GM12873 (cell line): ENCODE measurements around the gene LMF2.

ENCODE experiments used
- CTCF ChIP-seq: IDR thresholded peaks from 2 replicates; pipeline ENCODE4 v1.5.1; 2012; ENCODE audit warnings: low read depth, mild to moderate bottlenecking, moderate library complexity, low read length, control low read depth; ENCODE audit not compliant: insufficient read depth; ENCODE audit errors: missing control alignments

The LMF2 gene

DNA sequence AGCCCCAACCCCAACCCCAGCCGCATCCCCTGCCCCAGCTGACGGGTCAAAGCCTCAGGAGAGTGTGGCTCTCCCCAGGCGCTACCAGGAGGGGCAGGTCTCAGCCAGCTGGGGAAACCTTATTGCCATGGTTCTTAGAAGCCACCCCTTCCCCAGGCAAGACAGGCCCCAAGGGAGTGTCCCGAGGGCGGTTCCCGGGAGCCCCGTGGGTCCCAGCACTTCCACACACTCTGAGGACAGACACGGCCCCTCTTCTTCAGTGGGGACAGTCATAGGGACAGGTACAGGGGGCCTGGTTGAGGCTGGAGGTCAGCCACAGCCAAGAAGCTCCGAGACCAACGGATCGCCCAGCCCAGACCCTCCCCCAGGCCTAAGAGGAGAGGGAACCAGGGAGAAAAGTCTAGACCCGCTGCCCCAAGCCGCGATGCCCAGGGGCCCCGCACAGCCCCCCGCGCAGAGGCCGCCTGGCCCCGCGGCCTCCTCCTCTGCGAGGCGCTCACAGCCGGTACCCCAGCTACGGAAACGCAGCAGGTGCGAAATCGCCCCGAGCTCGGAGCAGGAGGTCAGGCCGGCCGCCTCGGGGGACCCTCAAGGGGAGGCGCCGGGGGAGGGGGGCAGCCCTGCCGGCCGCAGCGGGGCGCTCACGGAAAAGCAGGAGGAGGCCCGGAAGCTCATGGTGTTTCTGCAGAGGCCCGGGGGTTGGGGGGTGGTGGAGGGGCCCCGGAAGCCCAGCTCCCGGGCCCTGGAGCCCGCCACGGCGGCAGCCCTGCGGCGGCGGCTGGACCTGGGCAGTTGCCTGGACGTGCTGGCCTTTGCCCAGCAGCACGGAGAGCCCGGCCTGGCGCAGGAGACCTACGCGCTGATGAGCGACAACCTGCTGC is 40.8 kb upstream of the LMF2 start:
- TF ChIP-seq CTCF = no peak

DNA sequence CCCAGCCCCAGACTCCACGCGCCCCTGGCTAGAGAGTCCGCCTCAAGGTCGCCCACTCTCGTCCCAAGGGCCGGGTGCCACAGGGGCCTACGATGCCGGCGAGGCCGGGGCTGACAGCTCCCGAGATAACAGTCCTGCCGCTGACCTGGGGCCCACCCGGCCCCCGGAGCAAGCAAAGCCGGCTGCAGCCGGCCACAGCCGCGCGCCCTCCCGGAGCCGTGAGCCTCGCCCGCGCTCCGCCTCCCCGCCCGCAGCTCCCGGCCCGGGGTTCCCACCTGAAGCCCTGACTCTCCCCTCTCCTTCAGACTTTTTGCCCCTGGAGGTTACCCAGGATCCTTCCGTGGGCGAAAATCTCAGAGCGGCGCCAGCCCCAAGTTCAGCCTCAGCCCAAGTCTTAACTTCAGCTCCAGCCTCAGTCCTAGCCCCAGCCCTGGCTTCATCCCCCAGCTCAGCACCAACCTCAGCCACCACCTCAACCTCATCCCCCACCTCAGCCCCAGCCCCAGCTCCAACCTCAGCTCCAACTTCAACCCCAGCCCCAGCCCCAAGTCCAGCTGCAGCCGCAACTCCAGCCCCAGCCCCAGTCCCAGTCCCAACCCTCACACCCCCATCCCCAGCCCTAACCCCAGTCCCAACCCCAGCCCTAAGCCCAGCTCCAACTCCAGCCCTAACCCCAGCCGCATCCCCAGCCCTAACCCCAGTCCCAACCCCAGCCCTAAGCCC is 39.9 kb upstream of the LMF2 start:
- TF ChIP-seq CTCF = no peak

DNA sequence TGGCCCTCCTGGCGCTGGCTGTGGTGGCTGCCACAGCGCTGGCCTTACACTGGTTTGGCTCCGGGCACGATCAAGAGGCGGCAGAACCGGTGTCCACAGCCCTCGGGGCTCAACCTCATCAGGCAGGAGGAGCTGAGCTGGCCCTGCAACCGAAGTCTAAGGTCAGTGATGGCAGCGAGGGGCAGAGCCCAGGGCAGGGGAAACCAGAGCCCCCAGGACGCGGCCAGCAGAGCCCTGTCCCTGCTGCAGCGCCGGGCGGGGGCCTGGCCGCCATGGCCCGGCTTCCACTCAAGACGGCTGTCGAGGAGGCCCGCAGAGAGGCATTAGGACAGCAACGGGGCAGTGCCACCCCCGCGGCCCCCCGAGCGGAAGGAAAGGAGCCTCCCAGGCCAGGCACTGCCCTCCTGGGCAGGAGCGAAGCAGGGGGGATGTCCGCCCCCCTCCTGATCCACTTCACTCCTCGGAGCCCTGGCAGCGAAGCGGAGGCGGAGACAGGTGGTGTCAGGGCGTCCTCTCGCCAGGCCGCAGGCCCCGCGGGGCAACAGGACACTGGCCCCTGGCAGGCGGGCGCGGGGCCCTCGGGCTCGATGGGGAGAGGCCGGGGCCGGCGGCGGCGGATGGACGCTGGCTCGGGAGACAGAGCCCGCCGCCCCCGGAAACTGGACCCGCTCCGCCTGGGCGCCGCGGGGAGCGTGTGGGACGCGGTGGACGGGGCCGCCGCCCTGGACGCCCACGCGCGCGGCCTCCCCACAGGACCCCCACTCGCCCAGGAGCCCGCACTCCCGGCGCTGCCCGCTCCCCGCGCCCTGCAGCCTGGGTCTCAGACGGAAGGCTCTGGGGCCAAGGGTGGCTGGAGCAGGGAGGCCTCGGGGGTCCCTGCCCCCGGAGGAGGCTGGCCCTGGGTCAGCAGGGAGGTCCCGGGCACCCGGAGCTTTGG is 39.1 kb upstream of the LMF2 start:
- TF ChIP-seq CTCF = no peak

DNA sequence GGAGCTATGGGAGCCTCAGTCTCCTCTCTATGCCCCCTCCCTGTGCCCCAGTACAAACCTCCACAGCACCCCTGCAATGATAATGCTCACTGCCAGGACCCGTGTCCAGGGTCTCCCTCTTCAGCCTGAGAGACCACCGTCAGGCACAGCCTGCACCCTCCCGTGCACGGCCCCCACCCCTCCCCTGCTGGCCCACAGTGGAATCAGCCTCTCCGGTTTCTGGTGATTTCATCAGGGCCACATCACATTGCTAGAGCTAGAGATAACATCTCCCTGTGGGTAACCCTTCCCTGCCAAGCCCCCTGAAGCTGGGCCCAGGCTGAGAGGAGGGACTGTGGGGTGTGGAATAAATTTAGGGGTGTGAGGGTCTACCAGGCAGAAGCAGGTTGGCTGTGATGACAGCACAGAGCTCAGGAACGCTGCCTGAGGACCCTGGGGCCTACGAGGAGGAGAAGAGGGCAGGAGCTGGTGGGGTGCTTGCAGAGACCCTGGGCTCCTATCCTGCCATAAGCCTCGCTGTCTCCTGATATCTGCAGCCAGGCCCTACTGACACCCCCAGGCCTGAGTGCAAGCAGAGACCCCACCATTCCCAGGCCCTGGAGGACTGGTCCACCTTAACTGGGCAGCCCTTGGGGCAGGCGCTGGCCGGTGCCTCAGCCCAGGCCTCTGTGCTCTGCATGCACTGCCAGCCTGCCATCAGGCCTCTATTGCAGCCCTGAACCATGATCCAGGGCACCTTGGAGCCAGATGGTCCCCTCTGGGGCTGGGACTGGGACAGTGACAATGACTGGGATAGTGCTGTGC is 38.2 kb upstream of the LMF2 start, which contains the start of gene KLHDC7B:
KLHDC7B (plus strand) TSS at position 378 of the 804 bp plus-strand sequence; CDS start at position 723, 345 bp downstream.
- TF ChIP-seq CTCF = peak; percentile 34

GRCh38 chr22:50544746-50545253 is 37.3 kb upstream of the LMF2 start:
- no peak for TF ChIP-seq CTCF

DNA sequence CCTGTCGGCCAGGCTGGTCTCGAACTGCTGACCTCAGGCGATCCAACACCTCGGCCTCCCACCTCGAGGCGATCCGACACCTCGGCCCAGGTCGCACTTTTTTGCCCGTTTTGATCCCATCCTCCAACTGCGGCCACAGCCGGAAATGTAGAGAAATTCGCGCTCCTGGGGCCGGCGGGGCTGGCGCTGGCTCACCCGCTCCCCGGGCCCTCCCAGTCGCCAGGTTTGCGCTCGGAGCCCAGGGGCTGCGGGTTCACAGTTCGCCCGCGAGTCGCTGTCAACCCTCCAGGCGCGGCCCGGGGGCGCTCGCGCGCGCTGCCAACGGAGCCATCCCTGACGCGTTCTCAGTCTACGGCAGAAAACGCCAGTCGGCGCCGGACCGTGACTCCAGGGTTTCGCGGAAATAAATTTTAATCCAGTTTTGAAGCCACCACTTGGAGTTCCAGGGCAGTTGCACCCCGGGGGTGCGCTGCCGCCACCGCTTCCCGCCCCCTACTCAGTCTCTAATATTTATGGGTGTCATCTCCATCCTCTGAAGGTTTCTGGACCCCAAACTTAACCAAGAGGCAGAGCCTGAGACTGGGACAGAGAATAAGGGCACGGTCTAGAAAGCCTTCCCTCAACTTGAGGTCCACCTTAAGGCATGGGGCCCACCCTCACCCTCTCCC is 36.7 kb upstream of the LMF2 start:
- TF ChIP-seq CTCF = peak; percentile 69
